ENCODE data around the gene KMT5C.

Gene KMT5C

GRCh38 chr19:55385724-55386492 is 46.2 kb downstream of the KMT5C start, which contains the start of gene RPL28:
Gene RPL28, plus strand, starts transcription at chr19:55385932. Its CDS starts 426 bp downstream, at chr19:55386358.
- DNase-seq (ENCODE audit: extremely low read depth, insufficient read length): peak; percentile 95
- TF ChIP-seq, protein P1, sequence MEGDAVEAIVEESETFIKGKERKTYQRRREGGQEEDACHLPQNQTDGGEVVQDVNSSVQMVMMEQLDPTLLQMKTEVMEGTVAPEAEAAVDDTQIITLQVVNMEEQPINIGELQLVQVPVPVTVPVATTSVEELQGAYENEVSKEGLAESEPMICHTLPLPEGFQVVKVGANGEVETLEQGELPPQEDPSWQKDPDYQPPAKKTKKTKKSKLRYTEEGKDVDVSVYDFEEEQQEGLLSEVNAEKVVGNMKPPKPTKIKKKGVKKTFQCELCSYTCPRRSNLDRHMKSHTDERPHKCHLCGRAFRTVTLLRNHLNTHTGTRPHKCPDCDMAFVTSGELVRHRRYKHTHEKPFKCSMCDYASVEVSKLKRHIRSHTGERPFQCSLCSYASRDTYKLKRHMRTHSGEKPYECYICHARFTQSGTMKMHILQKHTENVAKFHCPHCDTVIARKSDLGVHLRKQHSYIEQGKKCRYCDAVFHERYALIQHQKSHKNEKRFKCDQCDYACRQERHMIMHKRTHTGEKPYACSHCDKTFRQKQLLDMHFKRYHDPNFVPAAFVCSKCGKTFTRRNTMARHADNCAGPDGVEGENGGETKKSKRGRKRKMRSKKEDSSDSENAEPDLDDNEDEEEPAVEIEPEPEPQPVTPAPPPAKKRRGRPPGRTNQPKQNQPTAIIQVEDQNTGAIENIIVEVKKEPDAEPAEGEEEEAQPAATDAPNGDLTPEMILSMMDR (IDR thresholded peaks at IDR 0.05; ENCODE audit: insufficient read depth, low read length, poor library complexity, severe bottlenecking): no peak
- H3K36me3 ChIP-seq (ENCODE audit: control insufficient read depth, insufficient read depth, low read length): peaks cover 35% of the 10 kb centered on the region
- H3K27me3 ChIP-seq (replicated peaks; ENCODE audit: control insufficient read depth, insufficient read depth, low read length): no peaks in the 10 kb centered on the region
- H3K4me3 ChIP-seq (replicated peaks; ENCODE audit: low read depth, low read length): peak within 1 kb of the TSS; percentile 90

DNA sequence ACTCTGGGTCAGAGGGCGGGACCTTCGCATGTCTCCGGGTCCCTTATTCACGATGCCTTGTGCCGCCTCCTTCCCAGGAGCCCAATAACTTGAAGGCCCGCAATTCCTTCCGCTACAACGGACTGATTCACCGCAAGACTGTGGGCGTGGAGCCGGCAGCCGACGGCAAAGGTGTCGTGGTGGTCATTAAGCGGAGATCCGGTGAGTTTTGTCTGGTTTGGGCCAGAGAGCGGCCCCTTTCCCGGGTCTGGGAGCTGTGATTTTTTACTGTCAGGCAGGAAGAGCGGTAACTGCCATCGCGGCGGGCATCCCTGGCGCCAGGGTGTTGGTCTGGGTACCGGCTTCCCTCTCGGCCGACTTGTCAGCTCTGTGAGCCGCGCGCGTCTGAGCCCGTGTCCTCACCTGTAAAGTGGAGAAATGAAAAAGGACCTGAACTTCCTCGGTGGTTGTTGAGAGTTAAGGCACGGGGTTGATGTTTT is 46.9 kb downstream of the KMT5C start:
- DNase-seq (ENCODE audit: extremely low read depth, insufficient read length): no peak
- Histone ChIP-seq H3K4me3 (replicated peaks; ENCODE audit: low read depth, low read length) (peak overlapping the region; percentile 90), H3K27me3 (replicated peaks; ENCODE audit: control insufficient read depth, insufficient read depth, low read length) (no peaks in the 10 kb centered on the region), H3K36me3 (ENCODE audit: control insufficient read depth, insufficient read depth, low read length) (peaks cover 40% of the 10 kb centered on the region)
- TF ChIP-seq, protein P1 (IDR thresholded peaks at IDR 0.05; ENCODE audit: insufficient read depth, low read length, poor library complexity, severe bottlenecking): no peak

GRCh38 chr19:55387736-55388497 is 48.2 kb downstream of the KMT5C start:
- H3K27me3 ChIP-seq (replicated peaks; ENCODE audit: control insufficient read depth, insufficient read depth, low read length): no peaks in the 10 kb centered on the region
- no peak for DNase-seq (ENCODE audit: extremely low read depth, insufficient read length)
- peak overlapping the region; percentile 90 for H3K4me3 ChIP-seq (replicated peaks; ENCODE audit: low read depth, low read length)
- TF ChIP-seq, protein P1 (IDR thresholded peaks at IDR 0.05; ENCODE audit: insufficient read depth, low read length, poor library complexity, severe bottlenecking): no peak
- peaks cover 40% of the 10 kb centered on the region for H3K36me3 ChIP-seq (ENCODE audit: control insufficient read depth, insufficient read depth, low read length)

DNA sequence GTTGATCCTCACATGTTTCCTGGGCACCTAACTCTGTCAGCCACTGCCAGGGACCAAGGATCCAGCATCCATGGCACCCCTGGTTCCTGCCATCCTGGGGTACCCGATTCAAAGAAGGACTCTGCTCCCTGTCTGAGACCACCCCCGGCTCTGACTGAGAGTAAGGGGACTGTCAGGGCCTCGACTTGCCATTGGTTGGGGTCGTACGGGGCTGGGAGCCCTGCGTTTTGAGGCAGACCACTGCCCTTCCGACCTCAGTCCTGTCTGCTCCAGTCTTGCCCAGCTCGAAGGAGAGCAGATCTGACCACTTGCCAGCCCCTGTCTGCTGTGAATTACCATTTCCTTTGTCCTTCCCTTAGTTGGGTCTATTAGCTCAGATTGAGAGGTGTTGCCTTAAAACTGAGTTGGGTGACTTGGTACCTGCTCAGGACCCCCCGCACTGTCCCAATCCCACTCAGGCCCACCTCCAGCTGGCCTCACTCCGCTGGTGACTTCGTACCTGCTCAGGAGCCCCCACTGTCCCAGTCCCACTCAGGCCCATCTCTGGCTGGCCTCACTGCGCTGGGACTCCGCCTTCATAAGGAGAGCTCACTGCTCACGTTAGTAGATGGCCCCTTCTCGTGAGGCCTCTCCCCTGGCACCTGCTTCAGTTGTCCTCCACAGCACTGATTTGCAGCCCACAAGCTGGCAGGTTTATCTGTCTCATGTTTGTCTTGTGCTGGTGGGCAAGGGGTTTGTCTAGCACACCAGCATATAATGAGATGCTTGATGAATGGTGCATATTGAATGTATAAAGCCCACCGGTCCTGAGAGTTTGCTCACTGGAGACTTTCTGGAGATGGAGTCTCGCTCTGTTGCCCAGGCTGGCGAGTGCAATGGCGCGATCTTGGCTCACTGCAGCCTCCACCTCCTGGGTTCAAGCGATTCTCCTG is 50.0 kb downstream of the KMT5C start:
- no peak for DNase-seq (ENCODE audit: extremely low read depth, insufficient read length)
- Histone ChIP-seq H3K36me3 (ENCODE audit: control insufficient read depth, insufficient read depth, low read length) (peaks cover 40% of the 10 kb centered on the region), H3K27me3 (replicated peaks; ENCODE audit: control insufficient read depth, insufficient read depth, low read length) (no peaks in the 10 kb centered on the region), H3K4me3 (replicated peaks; ENCODE audit: low read depth, low read length) (no peak overlapping the region)
- TF ChIP-seq, protein P1 (IDR thresholded peaks at IDR 0.05; ENCODE audit: insufficient read depth, low read length, poor library complexity, severe bottlenecking): no peak

DNA sequence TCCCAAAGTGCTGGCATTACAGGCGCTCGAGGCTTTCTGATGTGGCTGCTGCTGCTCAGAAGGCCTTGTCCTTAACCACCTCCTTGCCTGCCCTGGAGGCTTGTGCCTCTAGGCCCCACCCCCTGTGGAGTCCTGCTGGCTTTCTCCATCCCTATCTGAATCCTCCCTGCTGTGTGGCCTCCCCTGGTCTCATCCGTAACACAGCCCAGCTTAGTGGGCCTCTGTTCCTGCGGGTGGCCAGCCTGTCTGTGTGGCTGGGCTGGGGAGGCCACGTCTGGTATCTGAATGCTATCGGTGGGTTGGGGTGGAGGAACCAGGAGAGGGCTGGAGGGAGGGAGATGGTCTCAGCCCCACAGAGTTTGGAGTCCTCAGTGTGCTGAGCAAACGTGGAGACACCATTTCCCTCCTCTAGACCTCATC is 50.8 kb downstream of the KMT5C start:
- no peak for DNase-seq (ENCODE audit: extremely low read depth, insufficient read length)
- TF ChIP-seq, protein P1 (IDR thresholded peaks at IDR 0.05; ENCODE audit: insufficient read depth, low read length, poor library complexity, severe bottlenecking): no peak
- no peak overlapping the region for H3K4me3 ChIP-seq (replicated peaks; ENCODE audit: low read depth, low read length)
- peaks cover 40% of the 10 kb centered on the region for H3K36me3 ChIP-seq (ENCODE audit: control insufficient read depth, insufficient read depth, low read length)
- no peaks in the 10 kb centered on the region for H3K27me3 ChIP-seq (replicated peaks; ENCODE audit: control insufficient read depth, insufficient read depth, low read length)
